HEK293T (cell line): Measurements from ENCODE around the gene SOST.
"Not testable (repeated sequence)": the region's sequence is repeated elsewhere in the genome, so short reads cannot be mapped to it uniquely, and the experiment has no call there.

Source experiments
- BHLHE40 ChIP-seq: fragments of 450-650 bp; IDR thresholded peaks from 2 replicates; pipeline ENCODE4 v1.6.1; 2016; ENCODE audit warnings: mild to moderate bottlenecking, moderate library complexity, borderline replicate concordance
- ELF4 ChIP-seq: fragments of 450-650 bp; IDR thresholded peaks from 2 replicates; pipeline ENCODE4 v1.6.1; 2017; ENCODE audit warnings: antibody characterized with exemption
- FOXA1 ChIP-seq: fragments of 450-650 bp; IDR thresholded peaks from 2 replicates; pipeline ENCODE4 v1.6.1; 2016; ENCODE audit warnings: mild to moderate bottlenecking
- L3MBTL2 ChIP-seq: fragments of 450-650 bp; conservative IDR thresholded peaks from 2 replicates; pipeline ENCODE4 v1.6.1; 2016; ENCODE audit warnings: mild to moderate bottlenecking
- SP1 ChIP-seq: fragments of 450-650 bp; IDR thresholded peaks from 2 replicates; pipeline ENCODE4 v1.6.1; 2017
- SUZ12 ChIP-seq: fragments of 450-650 bp; IDR thresholded peaks from 2 replicates; pipeline ENCODE4 v1.6.1; 2016; ENCODE audit warnings: mild to moderate bottlenecking
- TARDBP ChIP-seq: fragments of 450-650 bp; IDR thresholded peaks from 2 replicates; pipeline ENCODE4 v1.6.1; 2016

GRCh38 chr17:43798024-43798423 is 39.4 kb upstream of the SOST start:
- not testable (repeated sequence) for TF ChIP-seq SUZ12, ELF4, SP1, TARDBP, L3MBTL2, BHLHE40, FOXA1
